SK-N-SH (cell line): ENCODE measurements around the gene BABAM2. TPM values are rescaled to one million over a fixed set of nuclear protein-coding genes. Genes with fewer than 3 reads are reported as not detected.

Experiments used
- CTCF ChIA-PET: fragments of 300-600, 350-600 bp; formaldehyde crosslinking; extraction: SDS; loops from one replicate; lab custom pipeline; 2021; lab: Yijun Ruan, JAX
- POLR2A ChIA-PET: fragments of 350-600 bp; sonication (Branson Sonifier 250); formaldehyde crosslinking; extraction: SDS; loops from one replicate; lab custom pipeline; 2020; ENCODE audit warnings: antibody characterized with exemption, inconsistent platforms; lab: Yijun Ruan, JAX
- DNase-seq: peaks from one replicate; pipeline ENCODE4 v3.0.0; 2012
- H2AFZ ChIP-seq: fragments of 200-600 bp; sonication (generic); 2 replicates; pipeline ENCODE4 v1.8.1; 2016; ENCODE audit warnings: antibody characterized with exemption, mild to moderate bottlenecking, low read depth
- H3F3A ChIP-seq: fragments of 200-600 bp; sonication (generic); replicated peaks from 2 replicates; pipeline ENCODE3; 2016; ENCODE audit warnings: antibody characterized with exemption, mild to moderate bottlenecking; ENCODE audit not compliant: insufficient read depth
- H3K27ac ChIP-seq, 2 experiments: fragments of 200-500 bp in 1 of 2; fragments of 200-600 bp in 1 of 2; sonication (Bioruptor generic) in 1 of 2; sonication (generic), shearing (Covaris generic) in 1 of 2; 2 replicates each; pipeline versions ENCODE4 v1.5.1 to v1.6.1; 2014 to 2016; ENCODE audit warnings: low read depth in 2 of 2, inconsistent platforms in 1 of 2, low read length in 1 of 2, mild to moderate bottlenecking in 1 of 2, mixed read lengths in 1 of 2
- H3K27me3 ChIP-seq: fragments of 200-600 bp; sonication (generic), shearing (Covaris generic); 2 replicates; pipeline ENCODE4 v1.6.1; 2016; ENCODE audit warnings: mixed run types; ENCODE audit not compliant: insufficient read depth
- H3K36me3 ChIP-seq, 2 experiments: fragments of 200-500 bp in 1 of 2; fragments of 200-600 bp in 1 of 2; sonication (Bioruptor generic) in 1 of 2; sonication (generic) in 1 of 2; replicated peaks in 1 of 2; 2 replicates each; pipeline versions ENCODE3 to v1.5.1; 2014 to 2016; ENCODE audit warnings: low read length in 1 of 2, mild to moderate bottlenecking in 1 of 2; ENCODE audit not compliant: insufficient read depth in 2 of 2, control insufficient read depth in 1 of 2
- H3K4me1 ChIP-seq, 2 experiments: fragments of 200-500 bp in 1 of 2; fragments of 200-600 bp in 1 of 2; sonication (Bioruptor generic) in 1 of 2; sonication (generic), shearing (Covaris generic) in 1 of 2; 2 replicates each; pipeline versions ENCODE4 v1.5.1 to v1.6.1; 2014 to 2016; ENCODE audit warnings: low read depth in 1 of 2, low read length in 1 of 2, mixed run types in 1 of 2; ENCODE audit not compliant: insufficient read depth in 2 of 2, control insufficient read depth in 1 of 2
- H3K4me2 ChIP-seq: fragments of 200-600 bp; sonication (generic), shearing (Covaris generic); 2 replicates; pipeline ENCODE4 v1.6.1; 2017; ENCODE audit warnings: mixed run types
- H3K4me3 ChIP-seq, 2 experiments: fragments of 200-500 bp in 1 of 2; fragments of 200-600 bp in 1 of 2; sonication (Bioruptor generic) in 1 of 2; sonication (generic), shearing (Covaris generic) in 1 of 2; 2 replicates each; pipeline versions ENCODE4 v1.5.1 to v1.8.1; 2014 to 2016; ENCODE audit warnings: low read depth in 2 of 2, inconsistent platforms in 1 of 2, low read length in 1 of 2, mild to moderate bottlenecking in 1 of 2, mixed read lengths in 1 of 2, moderate library complexity in 1 of 2
- H3K79me2 ChIP-seq: fragments of 200-600 bp; sonication (generic); 2 replicates; pipeline ENCODE4 v1.8.1; 2017; ENCODE audit warnings: mild to moderate bottlenecking; ENCODE audit not compliant: insufficient read depth
- H3K9ac ChIP-seq: fragments of 200-600 bp; sonication (generic); 2 replicates; pipeline ENCODE4 v1.6.1; 2017; ENCODE audit warnings: mixed run types
- H3K9me2 ChIP-seq: fragments of 200-600 bp; sonication (generic); 2 replicates; pipeline ENCODE4 v1.6.1; 2017; ENCODE audit warnings: mixed run types
- H3K9me3 ChIP-seq: fragments of 200-600 bp; sonication (generic); 2 replicates; pipeline ENCODE4 v1.6.1; 2017; ENCODE audit warnings: mixed run types, mild to moderate bottlenecking, moderate library complexity
- H4K20me1 ChIP-seq: fragments of 200-600 bp; sonication (generic); 2 replicates; pipeline ENCODE4 v1.6.1; 2017; ENCODE audit warnings: mild to moderate bottlenecking, mixed run types; ENCODE audit not compliant: insufficient read depth
- EZH2phosphoT487 ChIP-seq: fragments of 200-600 bp; sonication (generic); IDR thresholded peaks from 2 replicates; pipeline ENCODE4 v1.6.1; 2017; ENCODE audit warnings: low read depth, mixed run types, mild to moderate bottlenecking, antibody characterized with exemption, moderate library complexity, borderline replicate concordance
- FOXJ3 ChIP-seq: sonication (generic); formaldehyde crosslinking; IDR thresholded peaks from 2 replicates; pipeline ENCODE4 v1.5.1; 2020; ENCODE audit warnings: mild to moderate bottlenecking, missing genetic modification reagents
- FOXM1 ChIP-seq: IDR thresholded peaks from 2 replicates; pipeline ENCODE4 v1.4.0; 2012; ENCODE audit warnings: low read depth, mild to moderate bottlenecking
- GABPA ChIP-seq: IDR thresholded peaks from 2 replicates; pipeline ENCODE4 v1.4.0; 2012; ENCODE audit warnings: low read depth, mild to moderate bottlenecking
- IRF3 ChIP-seq: fragments of 150-350 bp; IDR thresholded peaks from 2 replicates; pipeline ENCODE4 v1.6.1; 2016; ENCODE audit warnings: mild to moderate bottlenecking, low read depth, low read length
- JUND ChIP-seq: IDR thresholded peaks from 2 replicates; pipeline ENCODE4 v1.4.0; 2012
- MAX ChIP-seq: IDR thresholded peaks from 2 replicates; pipeline ENCODE4 v1.4.0; 2012; ENCODE audit warnings: low read depth
- MEF2A ChIP-seq: IDR thresholded peaks from 2 replicates; pipeline ENCODE4 v1.4.0; 2012; ENCODE audit warnings: low read depth, borderline replicate concordance
- MXI1 ChIP-seq: IDR thresholded peaks from 2 replicates; pipeline ENCODE4 v1.6.1; 2012; ENCODE audit warnings: mild to moderate bottlenecking, low read depth, low read length, improper control_type of control experiment
- PBX3 ChIP-seq: IDR thresholded peaks from 2 replicates; pipeline ENCODE4; 2012
- POLR2AphosphoS5 ChIP-seq: IDR thresholded peaks from 2 replicates; pipeline ENCODE4 v1.6.1; 2012; ENCODE audit warnings: low read depth, low read length
- RCOR1 ChIP-seq: fragments of 150-350 bp; IDR thresholded peaks from 2 replicates; pipeline ENCODE4 v1.6.1; 2017; ENCODE audit warnings: antibody characterized with exemption, low read length
- REST ChIP-seq: IDR thresholded peaks from 2 replicates; pipeline ENCODE4 v1.6.1; 2012; ENCODE audit warnings: mild to moderate bottlenecking, low read depth, low read length, moderate library complexity
- RFX5 ChIP-seq: IDR thresholded peaks from 2 replicates; pipeline ENCODE4 v1.6.1; 2012; ENCODE audit warnings: mild to moderate bottlenecking, improper control_type of control experiment, low read length
- TEAD4 ChIP-seq: IDR thresholded peaks from 2 replicates; pipeline ENCODE4 v1.4.0; 2012; ENCODE audit warnings: mild to moderate bottlenecking, borderline replicate concordance; ENCODE audit not compliant: insufficient read depth
- USF1 ChIP-seq: IDR thresholded peaks from 2 replicates; pipeline ENCODE4 v1.4.0; 2012; ENCODE audit warnings: low read depth, borderline replicate concordance
- USF2 ChIP-seq: fragments of 150-350 bp; IDR thresholded peaks from 2 replicates; pipeline ENCODE4 v1.6.1; 2017; ENCODE audit warnings: antibody characterized with exemption, low read length, low read depth, borderline replicate concordance
- ZBTB33 ChIP-seq: IDR thresholded peaks from 2 replicates; pipeline ENCODE4 v1.4.0; 2012; ENCODE audit warnings: low read depth, borderline replicate concordance
- WGBS: methylation state at CpG from one replicate; pipeline ENCODE4 v1.1.6; 2017; ENCODE audit warnings: low lambda C conversion rate; 5-methylcytosine and 5-hydroxymethylcytosine counted together
- polyA plus RNA-seq, 3 experiments: library from polyadenylated mRNA; depleted of rRNA; stranded (reverse); fragments of >200 nt; gene quantifications; 2 replicates each; pipeline ENCODE4 v1.2.3, GENCODE V29; 2012

The BABAM2 gene
- polyA plus RNA-seq, 1 of the 3 experiments (the other 2 are of a cell fraction), result 34.0 TPM

GRCh38 chr2:28282861-28283646, 392.5 kb downstream of the BABAM2 start:
- TF ChIP-seq GABPA (no peak), MEF2A (no peak), POLR2AphosphoS5 (no peak), PBX3 (no peak), USF1 (no peak), IRF3 (no peak), ZBTB33 (no peak), USF2 (no peak), RCOR1 (no peak), JUND (no peak), FOXJ3 (CRISPR knock-in tag) (no peak), REST (no peak), EZH2phosphoT487 (no peak), MXI1 (no peak), TEAD4 (no peak), MAX (no peak), RFX5 (no peak), FOXM1 (no peak)

More at GRCh38 chr2:28282861-28283646, 392.5 kb downstream of the BABAM2 start:
- ChIA-PET CTCF (interaction anchor here (1.0 kb wide), 2 partner anchors 11 to 246 kb away, joined by 3 read pairs; no protein-coding TSS in a partner anchor), POLR2A (no interaction called here)
- no peaks in the 10 kb centered on the region for H3K9me3 ChIP-seq
- H3K9me2 ChIP-seq, result no peaks in the 10 kb centered on the region
- H4K20me1 ChIP-seq, result no peaks in the 10 kb centered on the region
- no peak overlapping the region for H3K27ac ChIP-seq
- no peaks in the 10 kb centered on the region for H3K36me3 ChIP-seq
- no peak for DNase-seq
- peaks cover 0 to 3% of the 10 kb centered on the region in 2 experiments; a peak in 2 of 4 replicates for H3K4me1 ChIP-seq
- H3F3A ChIP-seq, result peaks cover 5% of the 10 kb centered on the region
- no peak overlapping the region for H3K9ac ChIP-seq
- H3K79me2 ChIP-seq, result no peaks in the 10 kb centered on the region
- H2AFZ ChIP-seq, result no peak overlapping the region
- H3K4me2 ChIP-seq, result no peak overlapping the region
- H3K4me3 ChIP-seq, result no peak overlapping the region
- 89% methylated on average over 7 of the region's 7 CpGs for WGBS
- no peaks in the 10 kb centered on the region for H3K27me3 ChIP-seq
